ENCODE data around the gene MVB12B.

GRCh38 chr9:126452106-126452505, 125.5 kb downstream of the MVB12B start:
- TF ChIP-seq EZH2 (IDR thresholded peaks at IDR 0.05; ENCODE audit: insufficient read depth, low read length) (no peak), CTCF (IDR thresholded peaks at IDR 0.05; ENCODE audit: insufficient read depth, low read depth, low read length) (no peak)

All from astrocyte (in vitro differentiated cells and primary cell).